Thymus (tissue), 11 donors: ENCODE data around the gene SLC2A9. TPM values are rescaled to one million over a fixed set of nuclear protein-coding genes. Genes with fewer than 3 reads are reported as not detected.

ENCODE experiments used
- DNase-seq, 9 donors: peaks; one replicate each; pipeline ENCODE4 v3.0.0-alpha.2; 2013; ENCODE audit warnings: low spot score in 9 of 9, low read depth in 6 of 9, missing footprints in 1 of 9
- H3K27ac ChIP-seq, 2 donors: one replicate each; pipeline ENCODE4 v1.5.1; 2013; ENCODE audit warnings: control low read depth in 1 of 2, low read depth in 1 of 2, low read length in 1 of 2, mild to moderate bottlenecking in 1 of 2, moderate library complexity in 1 of 2
- H3K27me3 ChIP-seq, 2 donors: one replicate each; pipeline ENCODE4 v1.5.1; 2013; ENCODE audit warnings: low read length in 1 of 2; ENCODE audit not compliant: control insufficient read depth in 2 of 2, insufficient read depth in 1 of 2
- H3K36me3 ChIP-seq, 2 donors: one replicate each; pipeline ENCODE4 v1.5.1; 2013; ENCODE audit warnings: low read length in 1 of 2, mild to moderate bottlenecking in 1 of 2, moderate library complexity in 1 of 2; ENCODE audit not compliant: control insufficient read depth in 2 of 2, insufficient read depth in 2 of 2
- H3K4me1 ChIP-seq, 2 donors: one replicate each; pipeline ENCODE4 v1.5.1; 2013; ENCODE audit warnings: low read length in 2 of 2; ENCODE audit not compliant: control insufficient read depth in 2 of 2, insufficient read depth in 2 of 2
- H3K4me3 ChIP-seq, 2 donors: one replicate each; pipeline ENCODE4 v1.5.1; 2013; ENCODE audit warnings: low read length in 2 of 2, control low read depth in 1 of 2, mild to moderate bottlenecking in 1 of 2
- H3K9me3 ChIP-seq, 2 donors: one replicate each; pipeline ENCODE4 v1.5.1; 2013; ENCODE audit warnings: low read length in 1 of 2, mild to moderate bottlenecking in 1 of 2; ENCODE audit not compliant: control insufficient read depth in 2 of 2, insufficient read depth in 1 of 2
- WGBS: extraction: QIAGEN DNeasy Blood & Tissue Kit; methylation state at CpG from one replicate; pipeline ENCODE4 v1.1.7; 2013; 5-methylcytosine and 5-hydroxymethylcytosine counted together
- polyA plus RNA-seq: library from polyadenylated mRNA; stranded (reverse); fragments of 200-250 nt; gene quantifications from one replicate; pipeline ENCODE4 v1.2.3, GENCODE V29; 2013
- total RNA-seq: library from RNA; stranded (reverse); fragments of 120-200 nt; gene quantifications from one replicate; pipeline ENCODE4 v1.2.4, GENCODE V29; 2013
- donor health status: healthy.

The SLC2A9 gene
- total and polyA plus RNA-seq, 2 donors: 3.5 to 8.6 TPM

- Histone ChIP-seq H3K9me3 (no peaks in the 10 kb centered on the region), H3K36me3 (no peaks in the 10 kb centered on the region), H3K4me3 (no peak overlapping the region), H3K27me3 (peaks cover 0 to 10% of the 10 kb centered on the region in 2 donors), H3K4me1 (peaks cover 0 to 7% of the 10 kb centered on the region in 2 donors), H3K27ac (no peak overlapping the region)
- no peak for DNase-seq
- 97% methylated on average over 10 of the region's 10 CpGs for WGBS
These were observed 12.8 kb upstream of the SLC2A9 start for GRCh38 chr4:10034136-10034535.

GRCh38 chr4:10033191-10033881, 12.0 kb upstream of the SLC2A9 start:
- whole genome bisulfite sequencing: 51% methylated on average over 18 of the region's 18 CpGs
- DNase-seq: no peak
- H3K27ac ChIP-seq: peak overlapping the region in 1 of 2 donors; percentile 57

GRCh38 chr4:10032625-10033024, 11.3 kb upstream of the SLC2A9 start:
- Histone ChIP-seq H3K4me1 (peaks cover 0 to 7% of the 10 kb centered on the region in 2 donors), H3K4me3 (no peak overlapping the region), H3K36me3 (no peaks in the 10 kb centered on the region), H3K9me3 (no peaks in the 10 kb centered on the region), H3K27ac (no peak overlapping the region), H3K27me3 (peaks cover 0 to 14% of the 10 kb centered on the region in 2 donors)
- DNase-seq: no peak
- 67% methylated on average over 6 of the region's 6 CpGs for WGBS

More at GRCh38 chr4:10033191-10033881, 12.0 kb upstream of the SLC2A9 start:
- H3K4me3 ChIP-seq: no peak overlapping the region
- H3K4me1 ChIP-seq: peaks cover 0 to 7% of the 10 kb centered on the region in 2 donors
- no peaks in the 10 kb centered on the region for H3K9me3 ChIP-seq
- no peaks in the 10 kb centered on the region for H3K36me3 ChIP-seq
- H3K27me3 ChIP-seq: peaks cover 0 to 12% of the 10 kb centered on the region in 2 donors

- Histone ChIP-seq H3K27ac (peak overlapping the region in 1 of 2 donors; percentile 15), H3K4me1 (peaks cover 0 to 7% of the 10 kb centered on the region in 2 donors), H3K4me3 (no peak overlapping the region), H3K36me3 (no peaks in the 10 kb centered on the region), H3K9me3 (no peaks in the 10 kb centered on the region), H3K27me3 (peaks cover 0 to 14% of the 10 kb centered on the region in 2 donors)
- DNase-seq: no peak
- WGBS: 96% methylated on average over 10 of the region's 10 CpGs
These were observed 10.6 kb upstream of the SLC2A9 start for GRCh38 chr4:10031668-10032590.

- WGBS: 89% methylated on average over 7 of the region's 7 CpGs
- H3K9me3 ChIP-seq: no peaks in the 10 kb centered on the region
- no peak overlapping the region for H3K4me3 ChIP-seq
- H3K4me1 ChIP-seq: peaks cover 0 to 7% of the 10 kb centered on the region in 2 donors
- H3K27me3 ChIP-seq: peaks cover 0 to 14% of the 10 kb centered on the region in 2 donors
- no peak for DNase-seq
- no peak overlapping the region for H3K27ac ChIP-seq
- no peaks in the 10 kb centered on the region for H3K36me3 ChIP-seq
These were observed 9.8 kb upstream of the SLC2A9 start for GRCh38 chr4:10030972-10031667.

- Histone ChIP-seq H3K4me1 (peaks cover 0 to 7% of the 10 kb centered on the region in 2 donors), H3K27me3 (peaks cover 0 to 14% of the 10 kb centered on the region in 2 donors), H3K4me3 (no peak overlapping the region), H3K27ac (no peak overlapping the region), H3K36me3 (no peaks in the 10 kb centered on the region), H3K9me3 (no peaks in the 10 kb centered on the region)
- over 99% methylated on average over 4 of the region's 4 CpGs for WGBS
- no peak for DNase-seq
These were observed 8.1 kb upstream of the SLC2A9 start for GRCh38 chr4:10029403-10029802.

- no peak overlapping the region for H3K4me3 ChIP-seq
- peaks cover 0 to 7% of the 10 kb centered on the region in 2 donors for H3K4me1 ChIP-seq
- no peaks in the 10 kb centered on the region for H3K9me3 ChIP-seq
- H3K36me3 ChIP-seq: no peaks in the 10 kb centered on the region
- no peak overlapping the region for H3K27ac ChIP-seq
- WGBS: 98% methylated on average over 4 of the region's 4 CpGs
- H3K27me3 ChIP-seq: peaks cover 0 to 9% of the 10 kb centered on the region in 2 donors
- DNase-seq: no peak
These were observed 7.6 kb upstream of the SLC2A9 start for GRCh38 chr4:10028910-10029309.

- Histone ChIP-seq H3K4me1 (peaks cover 0 to 13% of the 10 kb centered on the region in 2 donors), H3K27ac (no peak overlapping the region), H3K36me3 (no peaks in the 10 kb centered on the region), H3K4me3 (no peak overlapping the region), H3K27me3 (peaks cover 0 to 4% of the 10 kb centered on the region in 2 donors), H3K9me3 (no peaks in the 10 kb centered on the region)
- WGBS: 93% methylated on average over 9 of the region's 9 CpGs
- no peak for DNase-seq
These were observed 5.2 kb upstream of the SLC2A9 start for GRCh38 chr4:10026485-10026884.
